CD4-positive, alpha-beta memory T cell (primary cell): Measurements from ENCODE around the gene GLS. TPM values are rescaled to one million over a fixed set of nuclear protein-coding genes. Genes with fewer than 3 reads are reported as not detected.

Experiments
- CTCF ChIA-PET: fragments of 350-600 bp; sonication (Branson Sonifier 250); formaldehyde crosslinking; loops from one replicate; lab custom pipeline; 2021; ENCODE audit warnings: inconsistent platforms; ENCODE audit not compliant: partially characterized antibody; lab: Charles Lee
- POLR2A ChIA-PET: fragments of 350-600 bp; sonication (Branson Sonifier 250); formaldehyde crosslinking; loops from one replicate; lab custom pipeline; 2021; ENCODE audit not compliant: partially characterized antibody; lab: Charles Lee
- DNase-seq, 5 donors: peaks; one replicate each; pipeline versions ENCODE4 v3.0.0 to v3.0.0-alpha.2; 2020 to 2022; ENCODE audit warnings: mixed read lengths in 1 of 5
- H3K27ac ChIP-seq: one replicate; pipeline ENCODE4 v1.7.0; 2013; ENCODE audit warnings: low read depth, low read length
- H3K27me3 ChIP-seq: 2 replicates; pipeline ENCODE4 v1.7.0; 2013; ENCODE audit warnings: mild to moderate bottlenecking, low read length, moderate library complexity; ENCODE audit not compliant: insufficient read depth
- H3K36me3 ChIP-seq: 2 replicates; pipeline ENCODE4 v1.7.0; 2013; ENCODE audit warnings: mild to moderate bottlenecking, low read length, moderate library complexity; ENCODE audit not compliant: insufficient read depth
- H3K4me1 ChIP-seq: 2 replicates; pipeline ENCODE4 v1.7.0; 2013; ENCODE audit warnings: mild to moderate bottlenecking, low read length, moderate library complexity; ENCODE audit not compliant: insufficient read depth
- H3K4me3 ChIP-seq, 2 donors: one replicate each; pipeline ENCODE4 v1.7.0; 2013; ENCODE audit warnings: low read length in 2 of 2, mild to moderate bottlenecking in 1 of 2
- H3K9me3 ChIP-seq, 2 donors: one replicate each; pipeline ENCODE4 v1.7.0; 2013; ENCODE audit warnings: low read length in 2 of 2, control low read depth in 1 of 2; ENCODE audit not compliant: control insufficient read depth in 1 of 2
- H3K27ac Mint-ChIP-seq, 7 donors: one replicate each; pipeline ENCODE4 v1.8.0; 2020 to 2021; ENCODE audit warnings: mixed read lengths in 7 of 7, mild to moderate bottlenecking in 6 of 7, inconsistent platforms in 3 of 7, moderate library complexity in 3 of 7
- H3K27me3 Mint-ChIP-seq, 2 donors: one replicate each; pipeline ENCODE4 v1.8.0; 2020 to 2021; ENCODE audit warnings: mixed read lengths in 2 of 2
- H3K36me3 Mint-ChIP-seq, 2 donors: one replicate each; pipeline ENCODE4 v1.8.0; 2020 to 2021; ENCODE audit warnings: mixed read lengths in 2 of 2, inconsistent platforms in 1 of 2, mild to moderate bottlenecking in 1 of 2
- H3K4me1 Mint-ChIP-seq, 4 donors: one replicate each; pipeline ENCODE4 v1.8.0; 2020 to 2021; ENCODE audit warnings: mixed read lengths in 4 of 4, mild to moderate bottlenecking in 1 of 4
- H3K4me3 Mint-ChIP-seq, 8 donors: one replicate each; pipeline ENCODE4 v1.8.0; 2020 to 2021; ENCODE audit warnings: mixed read lengths in 8 of 8, mild to moderate bottlenecking in 7 of 8, moderate library complexity in 6 of 8, inconsistent platforms in 3 of 8
- H3K9me3 Mint-ChIP-seq, 8 donors: one replicate each; pipeline ENCODE4 v1.8.0; 2020 to 2021; ENCODE audit warnings: mixed read lengths in 8 of 8, mild to moderate bottlenecking in 5 of 8, inconsistent platforms in 3 of 8, moderate library complexity in 1 of 8
- intact Hi-C: fragments of 100-400 bp; cut with micrococcal nuclease; formaldehyde crosslinking; loops from one replicate; pipeline ENCODE4 v1.15.1; 2023
- polyA plus RNA-seq, 2 donors: library from polyadenylated mRNA; unstranded; fragments of 300-500 nt; fragmentation: Illumina TruSeq; gene quantifications; one replicate each; pipeline ENCODE4 v1.2.3, GENCODE V29; 2021
- total RNA-seq, 2 experiments: library from RNA; stranded (reverse); gene quantifications; one replicate each; pipeline ENCODE4 v1.2.3, GENCODE V29; 2021

GLS gene
- total and polyA plus RNA-seq, 4 experiments from 2014 or later = 27.0 to 208 (median 132) TPM

DNA sequence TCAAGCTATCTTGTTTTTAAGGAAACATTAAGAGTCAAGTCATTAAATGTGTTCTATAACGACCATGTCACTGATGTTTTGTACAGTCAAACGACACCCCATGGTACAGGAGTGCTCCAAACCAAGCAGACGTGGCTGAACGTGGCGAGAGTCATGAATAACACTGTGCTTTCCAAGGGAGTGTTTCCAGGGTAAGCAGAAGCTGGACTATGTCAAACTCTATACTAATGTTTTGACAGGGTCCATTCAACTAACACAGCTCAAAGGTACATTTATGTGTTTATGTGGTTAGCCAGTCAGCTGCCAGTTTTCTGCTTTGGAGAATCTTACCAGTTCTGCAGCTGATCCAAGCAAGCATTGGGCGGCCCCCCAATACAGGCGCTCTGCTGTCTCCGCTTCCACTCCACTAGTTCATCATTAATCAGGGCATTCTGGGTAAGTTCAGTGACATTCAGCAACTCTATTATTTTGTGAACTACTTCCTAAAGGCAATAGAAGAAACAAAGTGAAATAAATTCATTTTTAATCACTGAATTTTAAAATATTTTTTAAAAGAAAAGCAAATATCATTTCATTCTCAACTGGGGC is 117.0 kb downstream of the GLS start:
- Histone ChIP-seq H3K4me3 (no peak overlapping the region), H3K27me3 (no peaks in the 10 kb centered on the region), H3K9me3 (no peaks in the 10 kb centered on the region), H3K27ac (peak overlapping the region; percentile 25), H3K36me3 (peaks cover 92% of the 10 kb centered on the region), H3K4me1 (peaks cover 23% of the 10 kb centered on the region)
- POLR2A ChIA-PET = interaction anchor here (0.5 to 1.7 kb wide), 5 partner anchors 10 to 118 kb away, joined by 3 to 5 read pairs (median 4); partner anchors contain the start of gene STAT1
- peaks cover 37 to 67% (median 42%) of the 10 kb centered on the region in 4 donors for H3K4me1 Mint-ChIP-seq
- H3K27ac Mint-ChIP-seq = peak overlapping the region in 5 of 7 donors; percentile 75 to 89 (median 83)
- no peaks in the 10 kb centered on the region for H3K27me3 Mint-ChIP-seq
- H3K36me3 Mint-ChIP-seq = peaks cover 85 to 90% of the 10 kb centered on the region in 2 donors
- DNase-seq = no peak
- no peak overlapping the region for H3K4me3 Mint-ChIP-seq
- intact Hi-C loops = loop anchor here (2.0 kb wide), 2 partner anchors 15 kb away; no protein-coding TSS in a partner anchor
- CTCF ChIA-PET = interaction anchor here (0.6 to 4.2 kb wide), 11 partner anchors 10 to 157 kb away, joined by 3 to 19 read pairs (median 4); no protein-coding TSS in a partner anchor
- no peaks in the 10 kb centered on the region for H3K9me3 Mint-ChIP-seq

DNA sequence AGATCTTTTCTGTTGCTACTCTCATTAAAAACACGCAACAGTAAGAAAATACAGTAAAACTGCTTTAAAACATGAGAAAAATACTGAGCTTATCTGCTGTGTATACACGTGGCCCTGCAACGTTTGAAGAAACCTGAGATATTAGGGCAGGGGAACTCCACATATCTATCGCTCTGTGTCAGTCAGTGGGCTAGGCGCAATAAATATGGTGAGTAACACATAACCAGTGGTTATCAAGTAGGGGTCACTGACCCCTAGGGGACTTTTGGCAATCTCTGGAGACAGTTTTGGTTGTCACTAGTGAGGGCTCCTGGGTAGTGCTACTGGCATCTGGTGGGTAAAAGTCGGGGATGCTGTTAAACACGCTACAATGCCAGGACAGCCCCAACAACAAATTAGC is 118.4 kb downstream of the GLS start:
- intact Hi-C loops = no loop called here
- Mint-ChIP-seq H3K4me3 (no peak overlapping the region), H3K9me3 (peaks cover 0 to 3% (median 0%) of the 10 kb centered on the region in 8 donors), H3K27ac (peak overlapping the region in 5 of 7 donors; percentile 17 to 66 (median 36)), H3K36me3 (peaks cover 88 to 92% of the 10 kb centered on the region in 2 donors), H3K4me1 (peaks cover 40 to 78% (median 45%) of the 10 kb centered on the region in 4 donors), H3K27me3 (no peaks in the 10 kb centered on the region)
- ChIA-PET CTCF (no interaction called here), POLR2A (no interaction called here)
- Histone ChIP-seq H3K36me3 (peaks cover 95% of the 10 kb centered on the region), H3K27me3 (no peaks in the 10 kb centered on the region), H3K9me3 (no peaks in the 10 kb centered on the region), H3K4me1 (peaks cover 30% of the 10 kb centered on the region), H3K4me3 (no peak overlapping the region), H3K27ac (no peak overlapping the region)
- DNase-seq = no peak

GRCh38 chr2:190999949-191000665 is 119.5 kb downstream of the GLS start:
- no peak for DNase-seq
- H3K27ac ChIP-seq = no peak overlapping the region
- POLR2A ChIA-PET = no interaction called here

GRCh38 chr2:191001032-191001431 is 120.4 kb downstream of the GLS start:
- H3K27ac Mint-ChIP-seq = peak overlapping the region in 6 of 7 donors; percentile 36 to 84 (median 74)
- peaks cover 91 to 95% of the 10 kb centered on the region in 2 donors for H3K36me3 Mint-ChIP-seq
- peaks cover 0 to 8% (median 1%) of the 10 kb centered on the region in 8 donors for H3K9me3 Mint-ChIP-seq
- peaks cover 45% of the 10 kb centered on the region for H3K4me1 ChIP-seq
- H3K4me3 ChIP-seq = no peak overlapping the region
- H3K36me3 ChIP-seq = peaks cover 98% of the 10 kb centered on the region
- CTCF ChIA-PET = interaction anchor here (0.8 to 1.4 kb wide), 2 partner anchors 11 to 22 kb away, joined by 3 to 7 read pairs; no protein-coding TSS in a partner anchor
- H3K27me3 Mint-ChIP-seq = no peaks in the 10 kb centered on the region
- peak overlapping the region; percentile 3 for H3K27ac ChIP-seq
- peaks cover 31 to 76% (median 46%) of the 10 kb centered on the region in 4 donors for H3K4me1 Mint-ChIP-seq
- H3K27me3 ChIP-seq = no peaks in the 10 kb centered on the region
- POLR2A ChIA-PET = no interaction called here
- intact Hi-C loops = no loop called here
- no peak overlapping the region for H3K4me3 Mint-ChIP-seq
- no peak for DNase-seq
- no peaks in the 10 kb centered on the region for H3K9me3 ChIP-seq

More at GRCh38 chr2:190999949-191000665, 119.5 kb downstream of the GLS start:
- intact Hi-C loops = no loop called here
- Mint-ChIP-seq H3K9me3 (peaks cover 0 to 6% (median under 1%) of the 10 kb centered on the region in 8 donors), H3K4me3 (no peak overlapping the region), H3K4me1 (peaks cover 37 to 81% (median 48%) of the 10 kb centered on the region in 4 donors), H3K27ac (peak overlapping the region in 5 of 7 donors; percentile 4 to 69 (median 36)), H3K36me3 (peaks cover 91 to 95% of the 10 kb centered on the region in 2 donors), H3K27me3 (no peaks in the 10 kb centered on the region)
- H3K27me3 ChIP-seq = no peaks in the 10 kb centered on the region
- peaks cover 36% of the 10 kb centered on the region for H3K4me1 ChIP-seq
- no peaks in the 10 kb centered on the region for H3K9me3 ChIP-seq
- CTCF ChIA-PET = interaction anchor here (0.8 to 1.4 kb wide), 2 partner anchors 12 to 23 kb away, joined by 3 to 7 read pairs; no protein-coding TSS in a partner anchor
- H3K4me3 ChIP-seq = no peak overlapping the region
- H3K36me3 ChIP-seq = peaks cover 98% of the 10 kb centered on the region

DNA sequence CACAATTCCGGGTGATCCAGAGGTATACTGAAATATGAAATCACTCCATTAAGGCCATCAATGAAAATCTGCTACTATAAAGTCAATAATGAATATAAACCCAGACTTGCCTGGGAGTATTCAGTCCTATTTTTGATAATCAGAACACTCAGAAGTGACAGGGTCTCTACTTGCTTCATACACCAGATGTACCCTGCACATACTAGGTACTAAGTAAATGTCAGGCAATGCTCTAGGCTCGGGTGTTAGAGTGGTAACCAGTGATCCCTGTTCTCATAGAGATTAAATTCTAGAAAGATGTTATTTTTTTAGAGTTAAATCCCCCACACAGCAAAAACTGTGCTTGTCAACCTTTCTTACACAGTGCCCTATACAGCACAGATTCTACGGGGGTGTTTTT is 121.0 kb downstream of the GLS start:
- Mint-ChIP-seq H3K36me3 (peaks cover 91 to 95% of the 10 kb centered on the region in 2 donors), H3K27me3 (no peaks in the 10 kb centered on the region), H3K4me1 (peaks cover 32 to 76% (median 49%) of the 10 kb centered on the region in 4 donors), H3K9me3 (peaks cover 0 to 8% (median 1%) of the 10 kb centered on the region in 8 donors), H3K4me3 (no peak overlapping the region), H3K27ac (peak overlapping the region; percentile 36 to 88 (median 79))
- Histone ChIP-seq H3K36me3 (peaks cover 97% of the 10 kb centered on the region), H3K27me3 (no peaks in the 10 kb centered on the region), H3K4me1 (peaks cover 51% of the 10 kb centered on the region), H3K9me3 (no peaks in the 10 kb centered on the region), H3K4me3 (no peak overlapping the region), H3K27ac (peak overlapping the region; percentile 3)
- DNase-seq = no peak
- intact Hi-C loops = no loop called here
- CTCF ChIA-PET = interaction anchor here (1.2 kb wide), 1 partner anchor 18 kb away, joined by 3 read pairs; no protein-coding TSS in a partner anchor
- POLR2A ChIA-PET = interaction anchor here (0.9 to 4.2 kb wide), 2 partner anchors 19 to 120 kb away, joined by 5 to 17 read pairs; partner anchors contain the start of gene GLS

- Histone ChIP-seq H3K36me3 (peaks cover 97% of the 10 kb centered on the region), H3K9me3 (no peaks in the 10 kb centered on the region), H3K4me3 (no peak overlapping the region), H3K27me3 (no peaks in the 10 kb centered on the region), H3K27ac (peak overlapping the region; percentile 15), H3K4me1 (peaks cover 64% of the 10 kb centered on the region)
- Mint-ChIP-seq H3K4me3 (peak overlapping the region in 4 of 8 donors; percentile 13 to 54 (median 26)), H3K27me3 (no peaks in the 10 kb centered on the region), H3K4me1 (peaks cover 40 to 85% (median 58%) of the 10 kb centered on the region in 4 donors), H3K9me3 (peaks cover 0 to 8% (median 1%) of the 10 kb centered on the region in 8 donors), H3K27ac (peak overlapping the region; percentile 61 to 90 (median 88)), H3K36me3 (peaks cover 94 to 99% of the 10 kb centered on the region in 2 donors)
- DNase-seq = no peak
- intact Hi-C loops = loop anchor here (1.0 kb wide), 1 partner anchor 10 kb away; no protein-coding TSS in a partner anchor
- CTCF ChIA-PET = interaction anchor here (1.5 to 1.6 kb wide), 2 partner anchors 49 to 153 kb away, joined by 4 to 5 read pairs; no protein-coding TSS in a partner anchor
- POLR2A ChIA-PET = interaction anchor here (0.6 to 4.8 kb wide), 4 partner anchors 10 to 480 kb away, joined by 3 to 35 read pairs (median 10); partner anchors contain the start of gene STAT1
Observed at GRCh38 chr2:191003405-191004309, 123.0 kb downstream of the GLS start.
